ENCODE results near the gene ITGA6.

DNA sequence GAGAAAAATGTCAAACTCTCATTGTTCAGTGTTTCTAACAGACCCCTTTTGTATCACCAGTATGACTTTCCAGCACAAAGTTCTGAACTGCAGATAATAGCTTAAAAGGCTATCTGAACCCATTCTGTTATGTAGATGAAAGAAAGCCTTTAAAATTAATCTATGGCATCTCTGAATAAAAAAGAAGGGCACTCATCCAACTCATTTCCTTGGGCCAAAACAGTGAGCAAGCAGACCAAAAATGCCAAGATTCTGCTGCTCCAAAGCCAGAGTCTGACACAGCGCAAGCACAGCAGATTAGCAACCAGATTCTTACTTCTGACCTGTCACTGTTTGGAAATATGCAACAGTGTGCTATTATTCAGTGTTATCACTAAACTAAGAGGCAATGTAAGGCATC, 22.6 kb upstream of the ITGA6 start:
- no peak for TF ChIP-seq TOX (CRISPR knock-in tag; IDR thresholded peaks at IDR 0.05; ENCODE audit: borderline replicate concordance)
- TF ChIP-seq GLIS3 (CRISPR knock-in tag; IDR thresholded peaks at IDR 0.05) = no peak
- TF ChIP-seq, protein P1, sequence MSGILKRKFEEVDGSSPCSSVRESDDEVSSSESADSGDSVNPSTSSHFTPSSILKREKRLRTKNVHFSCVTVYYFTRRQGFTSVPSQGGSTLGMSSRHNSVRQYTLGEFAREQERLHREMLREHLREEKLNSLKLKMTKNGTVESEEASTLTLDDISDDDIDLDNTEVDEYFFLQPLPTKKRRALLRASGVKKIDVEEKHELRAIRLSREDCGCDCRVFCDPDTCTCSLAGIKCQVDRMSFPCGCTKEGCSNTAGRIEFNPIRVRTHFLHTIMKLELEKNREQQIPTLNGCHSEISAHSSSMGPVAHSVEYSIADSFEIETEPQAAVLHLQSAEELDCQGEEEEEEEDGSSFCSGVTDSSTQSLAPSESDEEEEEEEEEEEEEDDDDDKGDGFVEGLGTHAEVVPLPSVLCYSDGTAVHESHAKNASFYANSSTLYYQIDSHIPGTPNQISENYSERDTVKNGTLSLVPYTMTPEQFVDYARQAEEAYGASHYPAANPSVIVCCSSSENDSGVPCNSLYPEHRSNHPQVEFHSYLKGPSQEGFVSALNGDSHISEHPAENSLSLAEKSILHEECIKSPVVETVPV (CRISPR knock-in tag; IDR thresholded peaks at IDR 0.05) = no peak
- TF ChIP-seq BACH2 (CRISPR knock-in tag; IDR thresholded peaks at IDR 0.05; ENCODE audit: borderline replicate concordance) = no peak
- TF ChIP-seq SNAI2 (CRISPR knock-in tag; IDR thresholded peaks at IDR 0.05) = no peak
- TF ChIP-seq, protein P2, sequence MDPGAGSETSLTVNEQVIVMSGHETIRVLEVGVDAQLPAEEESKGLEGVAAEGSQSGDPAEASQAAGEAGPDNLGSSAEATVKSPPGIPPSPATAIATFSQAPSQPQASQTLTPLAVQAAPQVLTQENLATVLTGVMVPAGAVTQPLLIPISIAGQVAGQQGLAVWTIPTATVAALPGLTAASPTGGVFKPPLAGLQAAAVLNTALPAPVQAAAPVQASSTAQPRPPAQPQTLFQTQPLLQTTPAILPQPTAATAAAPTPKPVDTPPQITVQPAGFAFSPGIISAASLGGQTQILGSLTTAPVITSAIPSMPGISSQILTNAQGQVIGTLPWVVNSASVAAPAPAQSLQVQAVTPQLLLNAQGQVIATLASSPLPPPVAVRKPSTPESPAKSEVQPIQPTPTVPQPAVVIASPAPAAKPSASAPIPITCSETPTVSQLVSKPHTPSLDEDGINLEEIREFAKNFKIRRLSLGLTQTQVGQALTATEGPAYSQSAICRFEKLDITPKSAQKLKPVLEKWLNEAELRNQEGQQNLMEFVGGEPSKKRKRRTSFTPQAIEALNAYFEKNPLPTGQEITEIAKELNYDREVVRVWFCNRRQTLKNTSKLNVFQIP (CRISPR knock-in tag; IDR thresholded peaks at IDR 0.05; ENCODE audit: borderline replicate concordance, low read depth) = no peak
- TF ChIP-seq ARNTL (CRISPR knock-in tag; IDR thresholded peaks at IDR 0.05; ENCODE audit: borderline replicate concordance, low read depth) = no peak
- no peak for TF ChIP-seq ESRRG (CRISPR knock-in tag; IDR thresholded peaks at IDR 0.05)
- no peak for TF ChIP-seq RARB (CRISPR knock-in tag; IDR thresholded peaks at IDR 0.05)
- no peak for TF ChIP-seq ZFP3 (CRISPR knock-in tag; IDR thresholded peaks at IDR 0.05)
- TF ChIP-seq CSDC2 (CRISPR knock-in tag; IDR thresholded peaks at IDR 0.05) = no peak
- TF ChIP-seq, protein P3, sequence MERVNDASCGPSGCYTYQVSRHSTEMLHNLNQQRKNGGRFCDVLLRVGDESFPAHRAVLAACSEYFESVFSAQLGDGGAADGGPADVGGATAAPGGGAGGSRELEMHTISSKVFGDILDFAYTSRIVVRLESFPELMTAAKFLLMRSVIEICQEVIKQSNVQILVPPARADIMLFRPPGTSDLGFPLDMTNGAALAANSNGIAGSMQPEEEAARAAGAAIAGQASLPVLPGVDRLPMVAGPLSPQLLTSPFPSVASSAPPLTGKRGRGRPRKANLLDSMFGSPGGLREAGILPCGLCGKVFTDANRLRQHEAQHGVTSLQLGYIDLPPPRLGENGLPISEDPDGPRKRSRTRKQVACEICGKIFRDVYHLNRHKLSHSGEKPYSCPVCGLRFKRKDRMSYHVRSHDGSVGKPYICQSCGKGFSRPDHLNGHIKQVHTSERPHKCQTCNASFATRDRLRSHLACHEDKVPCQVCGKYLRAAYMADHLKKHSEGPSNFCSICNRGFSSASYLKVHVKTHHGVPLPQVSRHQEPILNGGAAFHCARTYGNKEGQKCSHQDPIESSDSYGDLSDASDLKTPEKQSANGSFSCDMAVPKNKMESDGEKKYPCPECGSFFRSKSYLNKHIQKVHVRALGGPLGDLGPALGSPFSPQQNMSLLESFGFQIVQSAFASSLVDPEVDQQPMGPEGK (CRISPR knock-in tag; IDR thresholded peaks at IDR 0.05; ENCODE audit: borderline replicate concordance) = no peak
- TF ChIP-seq ZFP30 (CRISPR knock-in tag; IDR thresholded peaks at IDR 0.05) = no peak
